Measurements from ENCODE around the gene NDUFA8. TPM values are rescaled to one million over a fixed set of nuclear protein-coding genes. Genes with fewer than 3 reads are reported as not detected.

NDUFA8 gene
- polyA plus RNA-seq, 1 donor (not counting 4 experiments of a cell fraction or from before 2014, with no cell fraction given): 105 TPM

- no peak overlapping the region for H3K27ac ChIP-seq (ENCODE audit: control insufficient read depth, insufficient read depth, low read length)
- no peaks in the 10 kb centered on the region for H3K79me2 ChIP-seq (ENCODE audit: control insufficient read depth, insufficient read depth, low read length)
- FAIRE-seq (no peak), DNase-seq (ENCODE audit: low read depth, low spot score) (no peak)
- H3K9ac ChIP-seq (ENCODE audit: control insufficient read depth, extremely low read depth, insufficient read depth, low read length): no peak overlapping the region
- no peaks in the 10 kb centered on the region for H3K9me3 ChIP-seq (ENCODE audit: control insufficient read depth, low read depth, low read length)
- H3K36me3 ChIP-seq (ENCODE audit: control insufficient read depth in 2 of 2, extremely low read depth in 1 of 2, insufficient read depth in 2 of 2, low read length in 2 of 2): no peaks in the 10 kb centered on the region
- H3K4me1 ChIP-seq (ENCODE audit: control insufficient read depth, extremely low read depth, insufficient read depth, low read length): no peaks in the 10 kb centered on the region
- dilution Hi-C loops (cut with MboI; ENCODE audit: extremely low pct_ligation_motif_present, low sequenced_read_pairs): no loop called here
- H3K9me1 ChIP-seq (ENCODE audit: control insufficient read depth, extremely low read depth, insufficient read depth, low read length): no peaks in the 10 kb centered on the region
- no peak overlapping the region for H2AFZ ChIP-seq (ENCODE audit: control insufficient read depth, low read length)
- TF ChIP-seq CTCF (optimal IDR thresholded peaks at IDR 0.05 in 1 of 3, IDR thresholded peaks at IDR 0.05 in 1 of 3, conservative IDR thresholded peaks at IDR 0.05 in 1 of 3; ENCODE audit: extremely low read depth in 1 of 3, insufficient read depth in 2 of 3, low read length in 3 of 3) (no peak), EZH2 (IDR thresholded peaks at IDR 0.05; ENCODE audit: low read length) (no peak)
- no peaks in the 10 kb centered on the region for H4K20me1 ChIP-seq (ENCODE audit: control insufficient read depth, extremely low read depth, insufficient read depth, low read length)
- no peak overlapping the region for H3K4me3 ChIP-seq (ENCODE audit: control insufficient read depth in 2 of 3, extremely low read depth in 1 of 3, insufficient read depth in 2 of 3, low read depth in 1 of 3, low read length in 3 of 3)
- no peak overlapping the region for H3K4me2 ChIP-seq (ENCODE audit: control insufficient read depth, extremely low read depth, insufficient read depth, low read depth, low read length)
- peaks cover 12% of the 10 kb centered on the region for H3K27me3 ChIP-seq (ENCODE audit: control insufficient read depth, extremely low read depth, insufficient read depth, low read length)
Observed at GRCh38 chr9:122173670-122174069, 14.1 kb upstream of the NDUFA8 start.

GRCh38 chr9:122172131-122172530, 12.6 kb upstream of the NDUFA8 start:
- no peak overlapping the region for H3K4me2 ChIP-seq (ENCODE audit: control insufficient read depth, extremely low read depth, insufficient read depth, low read depth, low read length)
- no peaks in the 10 kb centered on the region for H3K79me2 ChIP-seq (ENCODE audit: control insufficient read depth, insufficient read depth, low read length)
- no peaks in the 10 kb centered on the region for H3K9me3 ChIP-seq (ENCODE audit: control insufficient read depth, low read depth, low read length)
- H3K27ac ChIP-seq (ENCODE audit: control insufficient read depth, insufficient read depth, low read length): no peak overlapping the region
- no peaks in the 10 kb centered on the region for H3K4me1 ChIP-seq (ENCODE audit: control insufficient read depth, extremely low read depth, insufficient read depth, low read length)
- no peak overlapping the region for H3K4me3 ChIP-seq (ENCODE audit: control insufficient read depth in 2 of 3, extremely low read depth in 1 of 3, insufficient read depth in 2 of 3, low read depth in 1 of 3, low read length in 3 of 3)
- FAIRE-seq (no peak), DNase-seq (ENCODE audit: low read depth, low spot score) (no peak)
- no peak overlapping the region for H3K9ac ChIP-seq (ENCODE audit: control insufficient read depth, extremely low read depth, insufficient read depth, low read length)
- no peaks in the 10 kb centered on the region for H3K36me3 ChIP-seq (ENCODE audit: control insufficient read depth in 2 of 2, extremely low read depth in 1 of 2, insufficient read depth in 2 of 2, low read length in 2 of 2)
- H2AFZ ChIP-seq (ENCODE audit: control insufficient read depth, low read length): no peak overlapping the region
- no peaks in the 10 kb centered on the region for H3K9me1 ChIP-seq (ENCODE audit: control insufficient read depth, extremely low read depth, insufficient read depth, low read length)
- dilution Hi-C loops (cut with MboI; ENCODE audit: extremely low pct_ligation_motif_present, low sequenced_read_pairs): no loop called here
- H3K27me3 ChIP-seq (ENCODE audit: control insufficient read depth, extremely low read depth, insufficient read depth, low read length): peaks cover 12% of the 10 kb centered on the region
- no peak for TF ChIP-seq EZH2 (IDR thresholded peaks at IDR 0.05; ENCODE audit: low read length)
- no peak for TF ChIP-seq CTCF (optimal IDR thresholded peaks at IDR 0.05 in 1 of 3, IDR thresholded peaks at IDR 0.05 in 1 of 3, conservative IDR thresholded peaks at IDR 0.05 in 1 of 3; ENCODE audit: extremely low read depth in 1 of 3, insufficient read depth in 2 of 3, low read length in 3 of 3)
- H4K20me1 ChIP-seq (ENCODE audit: control insufficient read depth, extremely low read depth, insufficient read depth, low read length): no peaks in the 10 kb centered on the region
